GM19397 (cell line): ENCODE data around the gene MAN1A1.

Experiments used
- ATAC-seq: cut with Tn5 transposase; IDR thresholded peaks from one replicate; pipeline ENCODE4 v1.9.1; 2021; ENCODE audit warnings: mild to moderate bottlenecking, moderate library complexity; ENCODE audit not compliant: unreplicated experiment

MAN1A1 gene

GRCh38 chr6:119346936-119347335 lies 2.6 kb downstream of the MAN1A1 start:
- no peak for ATAC-seq

GRCh38 chr6:119346450-119346849 lies 3.1 kb downstream of the MAN1A1 start:
- ATAC-seq: no peak

GRCh38 chr6:119345114-119345513 lies 4.4 kb downstream of the MAN1A1 start:
- no peak for ATAC-seq

GRCh38 chr6:119344306-119344705 lies 5.3 kb downstream of the MAN1A1 start:
- no peak for ATAC-seq

GRCh38 chr6:119343573-119344146 lies 5.9 kb downstream of the MAN1A1 start:
- no peak for ATAC-seq

- ATAC-seq: no peak
Observed at GRCh38 chr6:119343167-119343566, 6.4 kb downstream of the MAN1A1 start.

GRCh38 chr6:119342430-119342829 lies 7.1 kb downstream of the MAN1A1 start:
- no peak for ATAC-seq

- no peak for ATAC-seq
Observed at GRCh38 chr6:119340796-119341487, 8.6 kb downstream of the MAN1A1 start.

GRCh38 chr6:119339941-119340456 lies 9.6 kb downstream of the MAN1A1 start:
- ATAC-seq: no peak

GRCh38 chr6:119337762-119338161 lies 11.8 kb downstream of the MAN1A1 start:
- no peak for ATAC-seq

GRCh38 chr6:119337252-119337651 lies 12.3 kb downstream of the MAN1A1 start:
- no peak for ATAC-seq

GRCh38 chr6:119334535-119335264 lies 14.9 kb downstream of the MAN1A1 start:
- ATAC-seq: no peak

- no peak for ATAC-seq
Observed at GRCh38 chr6:119333707-119334295, 15.8 kb downstream of the MAN1A1 start.

- no peak for ATAC-seq
Observed at GRCh38 chr6:119333063-119333609, 16.4 kb downstream of the MAN1A1 start.

- no peak for ATAC-seq
Observed at GRCh38 chr6:119331663-119332286, 17.8 kb downstream of the MAN1A1 start.

- ATAC-seq: no peak
Observed at GRCh38 chr6:119330520-119331113, 18.9 kb downstream of the MAN1A1 start.

GRCh38 chr6:119329794-119330180 lies 19.8 kb downstream of the MAN1A1 start:
- no peak for ATAC-seq

GRCh38 chr6:119328892-119329793 lies 20.4 kb downstream of the MAN1A1 start:
- no peak for ATAC-seq

GRCh38 chr6:119328254-119328653 lies 21.3 kb downstream of the MAN1A1 start:
- no peak for ATAC-seq
